ENCODE results near the gene EPB41L4A. TPM values are rescaled to one million over a fixed set of nuclear protein-coding genes. Genes with fewer than 3 reads are reported as not detected.
"Not testable (repeated sequence)": the region's sequence is repeated elsewhere in the genome, so short reads cannot be mapped to it uniquely, and the experiment has no call there.

EPB41L4A gene, protein sequence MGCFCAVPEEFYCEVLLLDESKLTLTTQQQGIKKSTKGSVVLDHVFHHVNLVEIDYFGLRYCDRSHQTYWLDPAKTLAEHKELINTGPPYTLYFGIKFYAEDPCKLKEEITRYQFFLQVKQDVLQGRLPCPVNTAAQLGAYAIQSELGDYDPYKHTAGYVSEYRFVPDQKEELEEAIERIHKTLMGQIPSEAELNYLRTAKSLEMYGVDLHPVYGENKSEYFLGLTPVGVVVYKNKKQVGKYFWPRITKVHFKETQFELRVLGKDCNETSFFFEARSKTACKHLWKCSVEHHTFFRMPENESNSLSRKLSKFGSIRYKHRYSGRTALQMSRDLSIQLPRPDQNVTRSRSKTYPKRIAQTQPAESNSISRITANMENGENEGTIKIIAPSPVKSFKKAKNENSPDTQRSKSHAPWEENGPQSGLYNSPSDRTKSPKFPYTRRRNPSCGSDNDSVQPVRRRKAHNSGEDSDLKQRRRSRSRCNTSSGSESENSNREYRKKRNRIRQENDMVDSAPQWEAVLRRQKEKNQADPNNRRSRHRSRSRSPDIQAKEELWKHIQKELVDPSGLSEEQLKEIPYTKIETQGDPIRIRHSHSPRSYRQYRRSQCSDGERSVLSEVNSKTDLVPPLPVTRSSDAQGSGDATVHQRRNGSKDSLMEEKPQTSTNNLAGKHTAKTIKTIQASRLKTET
- total RNA-seq = 34.2 and 37.7 TPM in 2 replicates
- long read RNA-seq, partial matches to known transcripts = 8 of 12 reads
- long read RNA-seq, other reads (novel, unspliced or antisense) = 4 of 12 reads

- DNase-seq (ENCODE audit: low spot score, unreplicated experiment) = peak; percentile 51
- Mint-ChIP-seq H3K36me3 (ENCODE audit: insufficient read depth) (no peaks in the 10 kb centered on the region), H3K9me3 (ENCODE audit: low read depth) (no peaks in the 10 kb centered on the region), H3K4me1 (ENCODE audit: low read depth) (peaks cover 25% of the 10 kb centered on the region), H3K4me3 (ENCODE audit: low read depth) (peak within 1 kb of the TSS; percentile 87), H3K27me3 (peaks cover 29% of the 10 kb centered on the region), H3K27ac (peak within 1 kb of the TSS; percentile 83)
- TF ChIP-seq CTCF (IDR thresholded peaks at IDR 0.05; ENCODE audit: unreplicated experiment) = no peak
Observed at GRCh38 chr5:112419164-112419985, at the start of gene EPB41L4A. Gene EPB41L4A, minus strand, starts transcription at chr5:112419277. Its CDS starts 238 bp downstream, at chr5:112419039.

DNA sequence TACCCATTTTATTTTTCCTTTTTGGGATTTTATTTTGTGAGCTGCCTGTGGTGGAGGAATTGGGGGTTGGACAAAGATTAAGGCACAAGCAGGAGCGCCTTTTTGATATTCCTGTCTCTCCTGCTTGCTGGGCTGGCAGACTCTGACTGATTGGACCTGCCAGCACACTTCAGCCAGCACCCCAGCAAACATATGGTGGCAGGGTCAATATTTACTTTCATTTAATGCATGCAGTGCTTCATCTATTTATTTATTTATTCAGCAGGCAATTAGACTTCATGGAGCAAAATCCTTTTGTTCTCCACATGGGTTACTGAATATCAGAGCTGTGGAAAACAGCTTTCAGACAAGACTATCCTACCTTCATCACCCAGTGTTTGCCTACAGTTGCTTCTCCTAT lies 48.4 kb upstream of the EPB41L4A start:
- Mint-ChIP-seq H3K27ac (no peak overlapping the region), H3K36me3 (ENCODE audit: insufficient read depth) (no peaks in the 10 kb centered on the region), H3K4me3 (ENCODE audit: low read depth) (no peak overlapping the region), H3K4me1 (ENCODE audit: low read depth) (peaks cover 5% of the 10 kb centered on the region), H3K27me3 (peaks cover 13% of the 10 kb centered on the region), H3K9me3 (ENCODE audit: low read depth) (peaks cover 8% of the 10 kb centered on the region)
- no peak for DNase-seq (ENCODE audit: low spot score, unreplicated experiment)
- TF ChIP-seq CTCF (IDR thresholded peaks at IDR 0.05; ENCODE audit: unreplicated experiment) = no peak

DNA sequence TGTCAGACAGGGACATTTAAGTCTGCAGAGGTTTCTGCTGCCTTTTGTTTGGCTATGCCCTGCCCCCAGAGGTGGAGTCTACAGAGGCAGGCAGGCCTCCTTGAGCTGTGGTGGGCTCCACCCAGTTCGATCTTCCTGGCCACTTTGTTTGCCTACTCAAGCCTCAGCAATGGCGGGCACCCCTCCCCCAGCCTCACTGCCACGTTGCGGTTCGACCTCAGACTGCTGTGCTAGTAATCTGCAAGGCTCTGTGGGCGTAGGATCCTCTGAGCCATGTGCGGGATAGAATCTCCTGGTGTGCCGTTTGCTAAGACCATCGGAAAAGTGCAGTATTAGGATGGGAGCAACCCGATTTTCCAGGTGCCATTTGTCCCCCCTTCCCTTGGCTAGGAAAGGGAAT lies 47.2 kb upstream of the EPB41L4A start:
- H3K27ac Mint-ChIP-seq; DNase-seq (ENCODE audit: low spot score, unreplicated experiment); H3K4me3 Mint-ChIP-seq (ENCODE audit: low read depth); H3K4me1 Mint-ChIP-seq (ENCODE audit: low read depth); H3K36me3 Mint-ChIP-seq (ENCODE audit: insufficient read depth); H3K9me3 Mint-ChIP-seq (ENCODE audit: low read depth): not testable (repeated sequence)
- peaks cover 13% of the 10 kb centered on the region for H3K27me3 Mint-ChIP-seq

GRCh38 chr5:112447187-112447760 lies 28.2 kb upstream of the EPB41L4A start:
- H3K27ac Mint-ChIP-seq; H3K27me3 Mint-ChIP-seq; H3K36me3 Mint-ChIP-seq (ENCODE audit: insufficient read depth); H3K4me1 Mint-ChIP-seq (ENCODE audit: low read depth); DNase-seq (ENCODE audit: low spot score, unreplicated experiment); H3K9me3 Mint-ChIP-seq (ENCODE audit: low read depth); H3K4me3 Mint-ChIP-seq (ENCODE audit: low read depth): not testable (repeated sequence)

DNA sequence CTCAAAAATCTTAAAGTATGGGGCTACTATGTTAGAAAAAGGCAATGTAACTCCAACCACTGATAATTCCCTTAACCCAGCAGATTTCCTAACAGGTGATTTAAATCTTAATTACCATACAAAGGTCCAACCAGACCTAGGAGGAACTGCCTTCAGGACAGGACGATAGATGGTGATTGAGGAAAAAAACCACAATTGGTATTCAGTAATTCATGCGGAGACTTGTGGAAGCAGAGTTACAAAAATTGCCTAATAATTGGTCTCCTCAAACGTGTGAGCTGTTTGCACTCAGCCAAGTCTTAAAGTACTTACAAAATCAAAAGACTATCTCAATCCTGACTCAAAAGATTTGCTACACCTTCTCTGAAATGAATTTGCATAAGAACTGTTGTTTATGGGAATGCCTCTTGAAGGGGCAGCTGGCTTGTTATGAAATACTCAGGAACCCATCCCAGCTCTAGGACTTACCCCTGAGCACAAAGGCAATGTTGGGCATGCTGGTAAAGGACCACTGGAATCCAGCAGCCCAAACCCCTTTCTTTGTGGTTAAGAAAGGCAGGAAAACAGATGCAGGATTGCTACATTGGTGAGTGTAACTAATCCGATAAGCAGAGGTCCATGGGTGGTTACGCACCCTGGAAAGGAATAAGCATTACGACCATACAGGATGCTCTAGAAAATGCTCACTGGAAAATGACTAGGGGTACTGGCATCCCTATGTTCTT lies 26.7 kb upstream of the EPB41L4A start:
- no peaks in the 10 kb centered on the region for H3K36me3 Mint-ChIP-seq (ENCODE audit: insufficient read depth)
- no peak for DNase-seq (ENCODE audit: low spot score, unreplicated experiment)
- H3K9me3 Mint-ChIP-seq (ENCODE audit: low read depth) = no peaks in the 10 kb centered on the region
- H3K27me3 Mint-ChIP-seq = peaks cover 6% of the 10 kb centered on the region
- TF ChIP-seq CTCF (IDR thresholded peaks at IDR 0.05; ENCODE audit: unreplicated experiment) = no peak
- no peak overlapping the region for H3K4me3 Mint-ChIP-seq (ENCODE audit: low read depth)
- no peaks in the 10 kb centered on the region for H3K4me1 Mint-ChIP-seq (ENCODE audit: low read depth)
- H3K27ac Mint-ChIP-seq = no peak overlapping the region

GRCh38 chr5:112443932-112444331 lies 24.9 kb upstream of the EPB41L4A start:
- not testable (repeated sequence) for H3K36me3 Mint-ChIP-seq (ENCODE audit: insufficient read depth); H3K4me1 Mint-ChIP-seq (ENCODE audit: low read depth); H3K27me3 Mint-ChIP-seq; H3K27ac Mint-ChIP-seq; H3K4me3 Mint-ChIP-seq (ENCODE audit: low read depth); DNase-seq (ENCODE audit: low spot score, unreplicated experiment)
- peaks cover 12% of the 10 kb centered on the region for H3K9me3 Mint-ChIP-seq (ENCODE audit: low read depth)

Measured in progenitor cell of endocrine pancreas (in vitro differentiated cells).